Neural progenitor cell (in vitro differentiated cells): Measurements from ENCODE around the gene MPP2. TPM values are rescaled to one million over a fixed set of nuclear protein-coding genes. Genes with fewer than 3 reads are reported as not detected.
A peak's percentile ranks its signal among the peaks of the same experiment; 100 is the strongest.

Experiments
- DNase-seq: peaks from one replicate; pipeline ENCODE4 v3.0.0-alpha.2; 2016; ENCODE audit warnings: low spot score
- H2AFZ ChIP-seq: fragments of 200-600 bp; sonication (generic); replicated peaks from 2 replicates; pipeline ENCODE4 v1.6.1; 2016; ENCODE audit warnings: antibody characterized with exemption
- H3F3A ChIP-seq: fragments of 200-600 bp; sonication (generic); 2 replicates; pipeline ENCODE4 v1.6.1; 2016; ENCODE audit warnings: antibody characterized with exemption, low read depth
- H3K27ac ChIP-seq: fragments of 200-600 bp; sonication (generic); 2 replicates; pipeline ENCODE4 v1.5.1; 2016; ENCODE audit warnings: mild to moderate bottlenecking
- H3K27me3 ChIP-seq: fragments of 200-600 bp; sonication (generic); 2 replicates; pipeline ENCODE4 v1.6.1; 2016; ENCODE audit warnings: mild to moderate bottlenecking, moderate library complexity
- H3K36me3 ChIP-seq: fragments of 200-600 bp; sonication (generic); 2 replicates; pipeline ENCODE4 v1.5.1; 2016
- H3K4me1 ChIP-seq: fragments of 200-600 bp; sonication (generic); 2 replicates; pipeline ENCODE4 v1.6.1; 2016; ENCODE audit warnings: mixed run types
- H3K4me2 ChIP-seq: fragments of 200-600 bp; sonication (generic); 2 replicates; pipeline ENCODE4 v1.6.1; 2016
- H3K4me3 ChIP-seq: fragments of 200-600 bp; sonication (generic); 2 replicates; pipeline ENCODE4 v1.5.1; 2016
- H3K79me2 ChIP-seq: fragments of 200-600 bp; sonication (generic); 2 replicates; pipeline ENCODE4 v1.6.1; 2016; ENCODE audit warnings: low read depth
- H3K9ac ChIP-seq: fragments of 200-600 bp; sonication (generic); 2 replicates; pipeline ENCODE4 v1.6.1; 2016
- H3K9me3 ChIP-seq: fragments of 200-600 bp; sonication (generic); 2 replicates; pipeline ENCODE4 v1.5.1; 2016; ENCODE audit warnings: low read depth
- H4K20me1 ChIP-seq: fragments of 200-600 bp; sonication (generic); 2 replicates; pipeline ENCODE4 v1.6.1; 2016; ENCODE audit warnings: low read depth
- H3K27ac Mint-ChIP-seq: 3 replicates; pipeline ENCODE4 v1.8.0; 2021; ENCODE audit warnings: mixed read lengths
- H3K27me3 Mint-ChIP-seq: 2 replicates; pipeline ENCODE4 v1.8.0; 2022; ENCODE audit warnings: low read depth, mild to moderate bottlenecking, inconsistent platforms, moderate library complexity, mixed read lengths; ENCODE audit not compliant: insufficient read depth
- H3K36me3 Mint-ChIP-seq: 3 replicates; pipeline ENCODE4 v1.8.0; 2021; ENCODE audit warnings: mixed read lengths
- H3K4me1 Mint-ChIP-seq: 3 replicates; pipeline ENCODE4 v1.8.0; 2021; ENCODE audit warnings: mixed read lengths
- H3K4me3 Mint-ChIP-seq: 3 replicates; pipeline ENCODE4 v1.8.0; 2021; ENCODE audit warnings: mild to moderate bottlenecking, moderate library complexity, mixed read lengths
- H3K9me3 Mint-ChIP-seq: 3 replicates; pipeline ENCODE4 v1.8.0; 2020; ENCODE audit warnings: mixed read lengths
- CTCF ChIP-seq: fragments of 200-600 bp; sonication (generic); IDR thresholded peaks from 2 replicates; pipeline ENCODE4 v1.5.1; 2017; ENCODE audit warnings: antibody characterized with exemption, mild to moderate bottlenecking
- EZH2 ChIP-seq: fragments of 200-600 bp; sonication (generic); IDR thresholded peaks from 2 replicates; pipeline ENCODE4 v1.6.1; 2017; ENCODE audit warnings: antibody characterized with exemption, mild to moderate bottlenecking, moderate library complexity
- EZH2phosphoT487 ChIP-seq: fragments of 200-600 bp; sonication (generic); IDR thresholded peaks from 2 replicates; pipeline ENCODE4 v1.6.1; 2017; ENCODE audit warnings: antibody characterized with exemption
- total RNA-seq: library from RNA; depleted of rRNA; stranded (reverse); fragments of >200 nt; gene quantifications from 2 replicates; pipeline ENCODE4 v1.2.3, GENCODE V29; 2015; ENCODE audit warnings: low replicate concordance

MPP2 gene
- total RNA-seq, 1 donor from 2014 or later: 7.8 TPM

- Mint-ChIP-seq H3K36me3 (peaks cover 7% of the 10 kb centered on the region), H3K4me1 (peaks cover 15% of the 10 kb centered on the region), H3K4me3 (no peak overlapping the region), H3K27ac (no peak overlapping the region), H3K27me3 (peaks cover 5% of the 10 kb centered on the region), H3K9me3 (no peaks in the 10 kb centered on the region)
- TF ChIP-seq CTCF (no peak), EZH2 (no peak), EZH2phosphoT487 (no peak)
- Histone ChIP-seq H3F3A (no peaks in the 10 kb centered on the region), H2AFZ (no peak overlapping the region), H3K9ac (no peak overlapping the region), H3K27ac (no peak overlapping the region), H3K79me2 (no peaks in the 10 kb centered on the region), H3K9me3 (no peaks in the 10 kb centered on the region), H3K4me2 (no peak overlapping the region), H3K27me3 (no peaks in the 10 kb centered on the region), H3K4me1 (peaks cover 15% of the 10 kb centered on the region), H3K36me3 (no peaks in the 10 kb centered on the region), H4K20me1 (peaks cover 21% of the 10 kb centered on the region), H3K4me3 (no peak overlapping the region)
- DNase-seq: no peak
Observed at GRCh38 chr17:43892647-43892952, 14.7 kb downstream of the MPP2 start.

- H3K4me2 ChIP-seq: no peak overlapping the region
- Mint-ChIP-seq H3K27ac (no peak overlapping the region), H3K4me1 (peaks cover 15% of the 10 kb centered on the region), H3K36me3 (peaks cover 4% of the 10 kb centered on the region), H3K4me3 (peak overlapping the region; percentile 73), H3K9me3 (no peaks in the 10 kb centered on the region), H3K27me3 (peaks cover 2% of the 10 kb centered on the region)
- H3F3A ChIP-seq: no peaks in the 10 kb centered on the region
- no peak overlapping the region for H2AFZ ChIP-seq
- no peaks in the 10 kb centered on the region for H3K27me3 ChIP-seq
- peaks cover 15% of the 10 kb centered on the region for H3K4me1 ChIP-seq
- TF ChIP-seq EZH2 (no peak), CTCF (no peak), EZH2phosphoT487 (no peak)
- no peaks in the 10 kb centered on the region for H3K36me3 ChIP-seq
- H3K4me3 ChIP-seq: no peak overlapping the region
- no peaks in the 10 kb centered on the region for H3K9me3 ChIP-seq
- peaks cover 21% of the 10 kb centered on the region for H4K20me1 ChIP-seq
- no peaks in the 10 kb centered on the region for H3K79me2 ChIP-seq
- no peak for DNase-seq
- H3K27ac ChIP-seq: no peak overlapping the region
- no peak overlapping the region for H3K9ac ChIP-seq
Observed at GRCh38 chr17:43891851-43892646, 15.3 kb downstream of the MPP2 start.

- Histone ChIP-seq H3K27ac (no peak overlapping the region), H3K79me2 (no peaks in the 10 kb centered on the region), H3K9me3 (no peaks in the 10 kb centered on the region), H3K4me3 (no peak overlapping the region), H2AFZ (no peak overlapping the region), H3K27me3 (no peaks in the 10 kb centered on the region), H4K20me1 (peaks cover 20% of the 10 kb centered on the region), H3K9ac (no peak overlapping the region), H3F3A (no peaks in the 10 kb centered on the region), H3K4me1 (peaks cover 15% of the 10 kb centered on the region), H3K36me3 (no peaks in the 10 kb centered on the region), H3K4me2 (no peak overlapping the region)
- H3K4me1 Mint-ChIP-seq: peaks cover 15% of the 10 kb centered on the region
- no peak overlapping the region for H3K4me3 Mint-ChIP-seq
- TF ChIP-seq EZH2: no peak
- H3K27me3 Mint-ChIP-seq: peaks cover 2% of the 10 kb centered on the region
- DNase-seq: no peak
- no peak overlapping the region for H3K27ac Mint-ChIP-seq
- H3K36me3 Mint-ChIP-seq: peaks cover 4% of the 10 kb centered on the region
- H3K9me3 Mint-ChIP-seq: no peaks in the 10 kb centered on the region
Observed at GRCh38 chr17:43890240-43890639, 17.1 kb downstream of the MPP2 start.

- H3K79me2 ChIP-seq: no peaks in the 10 kb centered on the region
- no peaks in the 10 kb centered on the region for H3K36me3 ChIP-seq
- peaks cover 17% of the 10 kb centered on the region for H4K20me1 ChIP-seq
- H3K4me3 Mint-ChIP-seq: no peak overlapping the region
- peaks cover 13% of the 10 kb centered on the region for H3K4me1 Mint-ChIP-seq
- no peak overlapping the region for H3K27ac Mint-ChIP-seq
- H3K4me1 ChIP-seq: peaks cover 15% of the 10 kb centered on the region
- peaks cover 2% of the 10 kb centered on the region for H3K27me3 Mint-ChIP-seq
- DNase-seq: no peak
- no peak overlapping the region for H3K27ac ChIP-seq
- H3K27me3 ChIP-seq: no peaks in the 10 kb centered on the region
- peak overlapping the region; percentile 23 for H3K4me2 ChIP-seq
- H3K4me3 ChIP-seq: no peak overlapping the region
- TF ChIP-seq CTCF (no peak), EZH2 (no peak)
- H3K9ac ChIP-seq: no peak overlapping the region
- H3F3A ChIP-seq: no peaks in the 10 kb centered on the region
- H3K36me3 Mint-ChIP-seq: peaks cover 4% of the 10 kb centered on the region
- no peak overlapping the region for H2AFZ ChIP-seq
- no peaks in the 10 kb centered on the region for H3K9me3 ChIP-seq
- no peaks in the 10 kb centered on the region for H3K9me3 Mint-ChIP-seq
Observed at GRCh38 chr17:43888548-43888947, 18.8 kb downstream of the MPP2 start.
